Activated CD8-positive, alpha-beta T cell treated with anti-CD3 and anti-CD28 coated beads for 36 hours (primary cell): ENCODE results near the gene SCFD2. TPM values are rescaled to one million over a fixed set of nuclear protein-coding genes. Genes with fewer than 3 reads are reported as not detected.

Experiments used
- ATAC-seq: fragments of 200-7000 bp; cut with Tn5 transposase; one replicate; pipeline ENCODE4 v1.10.0; 2021; ENCODE audit warnings: mild to moderate bottlenecking, moderate library complexity
- CTCF ChIA-PET: fragments of 350-600 bp; sonication (Branson Sonifier 250); formaldehyde crosslinking; loops from one replicate; lab custom pipeline; 2021; ENCODE audit warnings: antibody characterized with exemption; lab: Charles Lee
- POLR2A ChIA-PET: fragments of 350-600 bp; sonication (Branson Sonifier 250); formaldehyde crosslinking; loops from one replicate; lab custom pipeline; 2021; ENCODE audit warnings: antibody characterized with exemption; lab: Charles Lee
- DNase-seq: peaks from one replicate; pipeline ENCODE4 v3.0.0-alpha.2; 2020
- H3K27ac Mint-ChIP-seq: one replicate; pipeline ENCODE4 v1.8.0; 2021; ENCODE audit warnings: mild to moderate bottlenecking, mixed read lengths
- H3K27me3 Mint-ChIP-seq: one replicate; pipeline ENCODE4 v1.8.0; 2021; ENCODE audit warnings: mixed read lengths
- H3K36me3 Mint-ChIP-seq: one replicate; pipeline ENCODE4 v1.8.0; 2021; ENCODE audit warnings: low read depth, mixed read lengths
- H3K4me1 Mint-ChIP-seq: one replicate; pipeline ENCODE4 v1.8.0; 2021; ENCODE audit warnings: low read depth, mixed read lengths
- H3K4me3 Mint-ChIP-seq: one replicate; pipeline ENCODE4 v1.8.0; 2021; ENCODE audit warnings: mild to moderate bottlenecking, moderate library complexity, mixed read lengths
- H3K9me3 Mint-ChIP-seq: one replicate; pipeline ENCODE4 v1.8.0; 2021; ENCODE audit warnings: mixed read lengths
- intact Hi-C: fragments of 100-400 bp; cut with micrococcal nuclease; formaldehyde crosslinking; loops from one replicate; pipeline ENCODE4 v1.10.0; 2022
- total RNA-seq, 2 experiments: library from RNA; stranded (reverse); gene quantifications; one replicate each; pipeline ENCODE4 v1.2.3, GENCODE V29; 2021
- TF ChIP-seq, protein P1 (sequence below): fragments of 200-600 bp; IDR thresholded peaks from one replicate; pipeline ENCODE4 v1.8.0; 2022; ENCODE audit warnings: antibody characterized with exemption, mild to moderate bottlenecking

Gene SCFD2
- total RNA-seq, 2 experiments from 2014 or later: 21.4 to 22.1 TPM

DNA sequence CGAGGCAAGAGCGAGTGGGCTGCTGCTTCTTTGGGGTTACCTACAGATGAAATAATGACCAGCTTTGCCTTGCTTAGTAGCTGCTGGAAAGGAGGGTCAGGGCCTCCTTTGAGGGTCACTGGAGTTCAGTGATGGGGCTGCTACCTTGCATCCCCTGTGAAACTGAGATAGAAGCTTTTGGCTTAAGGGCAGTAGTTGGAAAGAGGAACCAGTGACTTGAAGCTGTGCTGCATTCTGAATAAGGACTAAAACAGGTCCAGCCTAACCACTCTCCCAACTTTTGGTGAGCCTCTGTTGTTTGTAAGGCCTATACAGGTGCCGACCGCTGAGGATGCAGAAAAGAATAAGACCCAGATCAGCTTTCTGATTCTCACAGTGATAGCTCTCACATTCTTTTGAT is 462.6 kb downstream of the SCFD2 start:
- no peak overlapping the region for H3K27ac Mint-ChIP-seq
- no peaks in the 10 kb centered on the region for H3K27me3 Mint-ChIP-seq
- no peaks in the 10 kb centered on the region for H3K9me3 Mint-ChIP-seq
- ATAC-seq (no peak), DNase-seq (no peak)
- POLR2A ChIA-PET: no interaction called here
- TF ChIP-seq, protein P1, sequence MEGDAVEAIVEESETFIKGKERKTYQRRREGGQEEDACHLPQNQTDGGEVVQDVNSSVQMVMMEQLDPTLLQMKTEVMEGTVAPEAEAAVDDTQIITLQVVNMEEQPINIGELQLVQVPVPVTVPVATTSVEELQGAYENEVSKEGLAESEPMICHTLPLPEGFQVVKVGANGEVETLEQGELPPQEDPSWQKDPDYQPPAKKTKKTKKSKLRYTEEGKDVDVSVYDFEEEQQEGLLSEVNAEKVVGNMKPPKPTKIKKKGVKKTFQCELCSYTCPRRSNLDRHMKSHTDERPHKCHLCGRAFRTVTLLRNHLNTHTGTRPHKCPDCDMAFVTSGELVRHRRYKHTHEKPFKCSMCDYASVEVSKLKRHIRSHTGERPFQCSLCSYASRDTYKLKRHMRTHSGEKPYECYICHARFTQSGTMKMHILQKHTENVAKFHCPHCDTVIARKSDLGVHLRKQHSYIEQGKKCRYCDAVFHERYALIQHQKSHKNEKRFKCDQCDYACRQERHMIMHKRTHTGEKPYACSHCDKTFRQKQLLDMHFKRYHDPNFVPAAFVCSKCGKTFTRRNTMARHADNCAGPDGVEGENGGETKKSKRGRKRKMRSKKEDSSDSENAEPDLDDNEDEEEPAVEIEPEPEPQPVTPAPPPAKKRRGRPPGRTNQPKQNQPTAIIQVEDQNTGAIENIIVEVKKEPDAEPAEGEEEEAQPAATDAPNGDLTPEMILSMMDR: no peak
- H3K4me3 Mint-ChIP-seq: no peak overlapping the region
- H3K4me1 Mint-ChIP-seq: no peaks in the 10 kb centered on the region
- CTCF ChIA-PET: interaction anchor here (0.7 to 2.9 kb wide), 2 partner anchors 8 to 18 kb away, joined by 3 to 12 read pairs; no protein-coding TSS in a partner anchor
- intact Hi-C loops: no loop called here
- peaks cover 46% of the 10 kb centered on the region for H3K36me3 Mint-ChIP-seq

DNA sequence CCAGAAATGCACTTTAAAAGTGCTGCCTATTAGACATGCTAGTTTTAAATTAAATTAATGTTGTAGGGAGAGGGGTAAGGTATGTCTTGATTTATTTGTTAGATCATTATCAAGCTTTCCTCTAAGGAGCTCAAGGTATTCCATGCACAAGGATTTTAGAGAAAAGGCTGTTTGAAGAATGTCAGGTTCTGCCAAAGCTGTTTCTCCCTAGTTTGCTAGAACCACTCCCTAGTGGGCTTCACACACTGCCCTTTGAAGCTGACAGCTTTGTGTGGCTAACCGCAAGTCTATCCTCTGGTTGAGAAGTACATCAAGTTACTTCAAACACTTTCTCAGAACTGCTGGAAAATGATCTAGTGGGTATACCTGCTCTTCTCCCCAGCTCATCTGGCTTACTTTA is 471.4 kb downstream of the SCFD2 start:
- ChIA-PET CTCF (interaction anchor here (1.2 to 1.8 kb wide), 3 partner anchors 11 to 89 kb away, joined by 4 to 12 read pairs (median 5); no protein-coding TSS in a partner anchor), POLR2A (no interaction called here)
- no peaks in the 10 kb centered on the region for H3K9me3 Mint-ChIP-seq
- peaks cover 21% of the 10 kb centered on the region for H3K4me1 Mint-ChIP-seq
- H3K4me3 Mint-ChIP-seq: no peak overlapping the region
- TF ChIP-seq, protein P1: no peak
- intact Hi-C loops: no loop called here
- H3K27ac Mint-ChIP-seq: no peak overlapping the region
- no peaks in the 10 kb centered on the region for H3K27me3 Mint-ChIP-seq
- DNase-seq (peak; percentile 19), ATAC-seq (no peak)
- H3K36me3 Mint-ChIP-seq: peaks cover 8% of the 10 kb centered on the region

DNA sequence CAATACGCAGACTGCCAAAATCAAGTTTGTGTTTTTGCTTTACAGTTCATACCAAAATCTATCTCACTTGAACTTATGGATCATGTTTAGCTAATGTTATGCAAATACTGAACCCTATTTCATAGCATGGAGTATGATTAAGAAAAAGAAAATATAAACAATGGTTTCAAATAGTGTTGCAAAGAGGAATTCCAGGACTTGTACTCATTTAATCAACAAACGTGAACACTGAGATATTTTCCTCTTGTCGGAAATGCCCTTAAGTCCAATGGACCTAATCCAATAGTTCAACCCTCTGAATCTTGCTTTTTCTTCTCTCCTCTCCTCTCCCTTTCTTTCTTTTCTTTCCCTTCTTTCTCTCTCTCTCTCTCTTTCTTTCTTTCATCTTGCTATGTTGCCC is 473.0 kb downstream of the SCFD2 start:
- intact Hi-C loops: no loop called here
- ChIA-PET POLR2A (no interaction called here), CTCF (interaction anchor here (2.9 kb wide), 1 partner anchor 19 kb away, joined by 13 read pairs; no protein-coding TSS in a partner anchor)
- no peaks in the 10 kb centered on the region for H3K9me3 Mint-ChIP-seq
- H3K4me1 Mint-ChIP-seq: peaks cover 21% of the 10 kb centered on the region
- no peak overlapping the region for H3K27ac Mint-ChIP-seq
- H3K4me3 Mint-ChIP-seq: no peak overlapping the region
- TF ChIP-seq, protein P1: no peak
- H3K27me3 Mint-ChIP-seq: no peaks in the 10 kb centered on the region
- peaks cover 14% of the 10 kb centered on the region for H3K36me3 Mint-ChIP-seq
- ATAC-seq (no peak), DNase-seq (no peak)

DNA sequence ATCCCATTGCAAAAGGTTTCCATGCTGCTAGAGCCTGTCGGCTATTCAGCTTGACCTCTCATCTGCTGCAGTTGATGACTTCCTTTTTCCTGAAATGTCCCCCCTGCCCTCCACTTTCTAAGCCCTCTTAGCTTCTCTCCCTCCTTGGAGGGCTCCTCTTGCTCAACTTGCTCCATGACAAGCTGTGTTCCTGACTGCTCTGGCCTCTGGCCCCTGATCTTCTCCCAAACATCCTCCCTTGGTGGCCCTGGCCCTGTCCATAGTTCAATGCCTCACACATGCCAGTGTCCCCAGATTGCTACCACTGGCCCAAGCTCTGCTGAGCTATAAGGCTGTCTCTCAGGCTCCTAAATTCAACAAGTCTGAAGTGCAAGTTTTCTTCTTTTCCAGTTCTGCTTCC is 474.1 kb downstream of the SCFD2 start:
- Mint-ChIP-seq H3K4me3 (no peak overlapping the region), H3K4me1 (peaks cover 21% of the 10 kb centered on the region), H3K9me3 (no peaks in the 10 kb centered on the region), H3K36me3 (peaks cover 18% of the 10 kb centered on the region), H3K27me3 (no peaks in the 10 kb centered on the region), H3K27ac (no peak overlapping the region)
- ChIA-PET CTCF (interaction anchor here (2.9 kb wide), 1 partner anchor 20 kb away, joined by 13 read pairs; no protein-coding TSS in a partner anchor), POLR2A (no interaction called here)
- intact Hi-C loops: no loop called here
- no peak for ATAC-seq
- no peak for DNase-seq
- TF ChIP-seq, protein P1: no peak

DNA sequence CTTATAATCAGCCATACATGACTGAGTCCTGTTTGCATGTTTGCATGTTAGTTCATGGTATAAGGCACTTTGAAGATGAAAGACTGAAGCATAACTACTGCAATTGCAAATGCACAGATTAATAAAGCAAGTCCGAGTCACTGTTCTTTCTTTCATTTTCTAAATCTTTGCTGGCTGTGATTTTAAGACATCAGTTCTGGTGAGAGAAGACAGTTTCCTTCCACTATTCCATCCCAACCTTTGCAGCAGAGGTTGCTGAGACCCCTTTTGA is 475.4 kb downstream of the SCFD2 start:
- POLR2A ChIA-PET: no interaction called here
- intact Hi-C loops: no loop called here
- no peak overlapping the region for H3K27ac Mint-ChIP-seq
- CTCF ChIA-PET: interaction anchor here (2.9 kb wide), 1 partner anchor 21 kb away, joined by 13 read pairs; no protein-coding TSS in a partner anchor
- peaks cover 19% of the 10 kb centered on the region for H3K36me3 Mint-ChIP-seq
- H3K27me3 Mint-ChIP-seq: no peaks in the 10 kb centered on the region
- H3K9me3 Mint-ChIP-seq: no peaks in the 10 kb centered on the region
- no peak for DNase-seq
- peaks cover 21% of the 10 kb centered on the region for H3K4me1 Mint-ChIP-seq
- TF ChIP-seq, protein P1: no peak
- ATAC-seq: no peak
- no peak overlapping the region for H3K4me3 Mint-ChIP-seq
